Measurements from ENCODE around the gene PROSER3.
"Not testable (repeated sequence)": the region's sequence is repeated elsewhere in the genome, so short reads cannot be mapped to it uniquely, and the experiment has no call there.

The PROSER3 gene

GRCh38 chr19:35755550-35756376 lies 2.2 kb upstream of the PROSER3 start:
- no peak for DNase-seq

DNA sequence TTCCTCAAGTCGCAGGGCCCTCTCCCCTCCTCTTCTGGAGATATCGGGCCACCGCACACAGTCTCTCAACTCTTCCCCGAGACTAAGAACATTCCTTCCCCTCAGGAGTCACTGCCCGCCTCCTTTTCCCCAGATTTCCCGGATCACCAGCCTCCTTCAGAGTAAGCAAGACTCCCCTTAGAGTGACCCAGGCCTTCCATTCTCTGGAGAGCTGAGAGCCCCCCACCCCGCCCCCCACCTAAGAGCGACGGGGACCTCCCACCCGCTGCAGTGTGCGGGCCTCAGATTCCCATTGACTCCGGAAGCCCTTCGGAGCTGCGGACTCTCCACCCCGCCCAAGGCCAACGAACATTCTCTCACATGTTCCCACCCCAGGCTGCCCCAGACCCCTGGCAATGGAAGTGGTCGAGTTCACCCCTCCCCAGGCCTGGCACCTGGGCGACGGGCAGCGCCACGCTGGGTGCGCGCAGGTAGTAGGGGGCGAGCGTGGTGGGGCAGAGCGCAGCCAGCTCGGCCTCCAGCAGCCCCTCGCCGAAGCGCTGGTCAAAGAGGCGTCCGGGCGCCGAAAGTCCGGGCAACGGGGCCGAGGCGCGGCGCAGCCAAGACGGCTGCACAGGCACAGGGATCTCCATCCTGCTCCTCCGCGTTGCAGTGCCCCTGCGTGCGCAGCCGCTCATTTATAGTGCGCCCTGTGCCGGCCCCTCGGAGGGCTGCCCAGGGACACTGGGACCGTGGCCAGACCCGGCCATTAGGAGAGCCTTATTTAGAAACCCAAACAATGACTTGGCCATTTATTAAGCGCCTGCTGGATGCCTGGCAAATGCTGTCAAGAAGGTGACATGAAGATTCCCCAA lies 1.4 kb upstream of the PROSER3 start, which contains the start of gene HSPB6:
Gene HSPB6, minus strand, starts transcription at position 653 of the 854 bp plus-strand sequence. Its CDS starts 21 bp downstream, at position 632.
- DNase-seq = no peak

GRCh38 chr19:35757231-35757748 lies 686 bp upstream of the PROSER3 start:
- no peak for DNase-seq

DNA sequence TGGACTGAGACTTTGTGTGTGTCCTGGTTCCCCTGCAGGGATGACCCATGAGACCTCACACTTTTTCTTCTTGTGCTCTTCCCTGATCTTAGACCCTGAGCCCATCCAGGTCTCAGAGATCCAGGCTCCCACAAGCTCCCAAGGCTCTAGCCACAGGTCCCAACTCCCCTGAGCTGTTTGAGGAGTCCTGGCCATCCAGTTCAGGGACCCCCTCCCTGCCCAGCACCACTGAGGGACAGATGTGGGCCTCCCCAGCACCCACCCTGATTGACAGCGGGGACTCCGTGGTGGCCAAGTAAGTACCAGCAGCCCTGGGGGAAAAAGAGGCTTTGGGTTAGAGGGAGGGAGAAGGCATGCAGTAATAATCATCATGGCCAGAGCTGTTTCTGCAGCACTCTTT lies 1.7 kb downstream of the PROSER3 start:
- DNase-seq = no peak

DNA sequence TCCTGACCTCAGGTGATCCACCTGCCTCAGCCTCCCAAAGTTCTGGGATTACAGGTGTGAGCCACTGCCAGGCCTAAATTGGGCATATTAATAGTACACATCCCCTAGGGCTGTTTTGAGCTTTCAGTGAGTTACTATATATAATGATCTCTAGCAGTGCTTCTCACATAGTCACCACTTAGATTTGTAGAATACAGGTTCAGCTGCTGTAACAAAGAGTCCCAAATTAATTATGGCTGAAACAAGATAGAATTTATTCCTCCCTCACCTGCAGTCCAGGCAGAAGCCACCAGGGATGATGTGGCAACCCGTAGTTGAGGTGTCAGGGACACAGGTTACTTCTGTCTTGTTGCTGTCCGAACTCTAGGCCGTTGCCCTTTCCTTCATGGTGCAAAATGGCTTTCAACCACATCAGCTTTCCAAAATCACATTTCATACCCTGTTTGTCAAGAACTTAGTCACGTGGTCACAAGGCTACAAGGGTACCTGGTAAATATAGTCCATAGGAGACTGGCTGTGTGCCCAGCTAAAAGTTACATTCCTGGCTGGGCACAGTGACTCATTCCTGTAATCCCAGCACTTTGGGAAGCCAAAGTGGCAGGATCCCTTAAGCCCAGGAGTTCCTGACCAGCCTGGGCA lies 2.9 kb downstream of the PROSER3 start:
- no peak for DNase-seq

DNA sequence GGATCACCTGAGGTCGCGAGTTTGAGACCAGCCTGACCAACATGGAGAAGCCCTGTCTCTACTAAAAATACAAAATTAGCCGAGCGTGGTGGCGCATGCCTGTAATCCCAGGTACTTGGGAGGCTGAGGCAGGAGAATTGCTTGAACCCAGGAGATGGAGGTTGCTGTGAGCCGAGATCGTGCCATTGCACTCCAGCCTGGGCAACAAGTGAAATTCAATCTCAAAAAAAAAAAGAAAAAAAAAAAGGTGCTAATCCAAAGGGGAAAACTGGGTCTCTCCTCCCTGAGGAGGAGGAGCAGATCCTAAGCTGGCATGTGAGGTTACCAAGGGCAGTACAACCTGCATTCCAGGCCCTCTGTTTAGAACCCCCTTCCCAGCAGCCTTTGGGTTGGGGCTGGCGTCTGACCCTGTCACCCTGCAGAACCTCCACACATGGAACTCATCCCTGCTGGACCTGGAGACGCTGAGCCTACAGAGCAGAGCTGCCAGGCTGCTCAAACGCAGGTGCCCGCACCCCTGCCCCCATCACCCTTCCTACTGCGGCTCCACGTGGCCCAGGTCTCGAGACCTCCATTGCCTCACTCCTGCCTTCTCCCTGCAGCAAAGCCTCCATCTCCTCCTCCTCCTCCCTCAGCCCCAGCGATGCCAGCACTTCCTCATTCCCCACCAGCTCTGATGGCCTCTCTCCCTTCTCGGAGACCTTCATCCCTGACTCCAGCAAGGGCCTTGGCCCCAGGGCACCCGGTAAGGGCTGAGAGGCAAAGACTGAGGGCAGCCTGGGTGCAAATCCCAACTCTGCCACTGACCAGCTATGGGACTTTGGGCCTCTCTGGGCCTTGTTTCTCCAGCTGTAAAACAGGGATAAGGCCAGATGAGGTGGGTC lies 6.7 kb downstream of the PROSER3 start:
- DNase-seq = no peak

DNA sequence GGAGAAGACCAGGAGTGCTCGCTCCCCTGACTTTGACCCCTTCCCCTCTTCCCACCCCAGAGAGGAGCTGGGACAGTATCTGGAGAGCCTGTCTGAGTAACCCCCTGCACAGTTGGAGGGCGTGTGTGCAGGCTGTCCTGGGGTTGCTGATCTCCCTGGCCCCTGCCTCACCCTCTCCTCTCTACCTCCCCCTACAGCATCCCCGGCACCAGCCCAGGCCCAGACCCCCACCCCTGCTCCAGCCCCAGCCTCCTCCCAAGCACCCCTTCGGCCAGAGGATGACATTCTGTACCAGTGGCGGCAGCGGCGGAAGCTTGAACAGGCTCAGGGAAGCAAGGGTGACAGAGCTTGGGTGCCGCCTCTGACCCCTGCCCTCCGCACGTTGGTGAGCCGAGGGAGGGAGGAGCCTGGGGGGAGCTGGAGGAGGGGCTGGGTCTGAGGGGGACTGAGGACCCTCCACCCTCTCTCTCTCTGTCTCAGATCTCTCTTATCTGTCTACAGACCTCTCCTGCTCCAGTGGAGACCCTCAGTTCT lies 8.7 kb downstream of the PROSER3 start:
- DNase-seq = no peak

- no peak for DNase-seq
Observed at GRCh38 chr19:35767288-35768081, 9.5 kb downstream of the PROSER3 start.

DNA sequence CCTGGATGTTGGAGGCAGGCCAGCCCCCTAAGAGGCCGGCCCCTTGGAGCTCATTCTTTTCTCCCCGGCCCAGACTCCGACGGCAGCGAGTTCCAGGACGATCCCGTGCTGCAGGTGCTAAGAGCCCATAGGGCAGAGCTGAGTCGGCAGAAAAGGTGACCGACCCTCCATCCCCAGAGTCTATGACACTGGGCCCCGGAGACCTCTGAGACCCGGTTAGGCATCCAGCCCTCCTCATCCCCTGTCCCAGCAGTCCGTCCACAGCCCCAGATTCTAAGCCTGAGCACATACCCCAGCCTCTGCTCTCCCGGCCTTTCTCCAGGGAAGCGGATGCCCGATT lies 10.1 kb downstream of the PROSER3 start:
- no peak for DNase-seq

DNA sequence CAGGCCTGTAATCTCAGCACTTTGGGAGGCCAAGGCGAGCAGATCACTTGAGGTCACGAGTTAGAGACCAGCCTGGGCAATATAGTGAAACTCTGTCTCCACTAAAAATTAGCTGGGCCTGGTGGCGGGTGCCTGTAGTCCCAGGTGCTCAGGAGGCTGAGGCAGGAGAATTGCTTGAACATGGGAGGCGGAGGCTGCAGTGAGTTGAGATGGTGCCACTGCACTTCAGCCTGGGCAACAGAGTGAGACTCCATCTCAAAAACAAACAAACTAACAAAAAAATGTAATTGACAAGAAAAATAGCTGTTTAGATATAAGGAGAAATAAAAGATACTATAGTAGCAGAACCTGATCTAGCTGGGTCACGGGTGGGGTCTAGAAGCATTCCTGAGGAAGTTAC lies 14.4 kb downstream of the PROSER3 start:
- DNase-seq = not testable (repeated sequence)

GRCh38 chr19:35773020-35773806 lies 15.2 kb downstream of the PROSER3 start:
- no peak for DNase-seq

GRCh38 chr19:35774274-35775045 lies 16.5 kb downstream of the PROSER3 start:
- no peak for DNase-seq

- DNase-seq = no peak
Observed at GRCh38 chr19:35775046-35775297, 17.0 kb downstream of the PROSER3 start.

GRCh38 chr19:35775298-35776101 lies 17.5 kb downstream of the PROSER3 start, which contains the start of gene ARHGAP33:
Gene ARHGAP33, plus strand, starts transcription at chr19:35775564. Its CDS starts 95 bp downstream, at chr19:35775659.
- DNase-seq = peak; percentile 76 to 88

DNA sequence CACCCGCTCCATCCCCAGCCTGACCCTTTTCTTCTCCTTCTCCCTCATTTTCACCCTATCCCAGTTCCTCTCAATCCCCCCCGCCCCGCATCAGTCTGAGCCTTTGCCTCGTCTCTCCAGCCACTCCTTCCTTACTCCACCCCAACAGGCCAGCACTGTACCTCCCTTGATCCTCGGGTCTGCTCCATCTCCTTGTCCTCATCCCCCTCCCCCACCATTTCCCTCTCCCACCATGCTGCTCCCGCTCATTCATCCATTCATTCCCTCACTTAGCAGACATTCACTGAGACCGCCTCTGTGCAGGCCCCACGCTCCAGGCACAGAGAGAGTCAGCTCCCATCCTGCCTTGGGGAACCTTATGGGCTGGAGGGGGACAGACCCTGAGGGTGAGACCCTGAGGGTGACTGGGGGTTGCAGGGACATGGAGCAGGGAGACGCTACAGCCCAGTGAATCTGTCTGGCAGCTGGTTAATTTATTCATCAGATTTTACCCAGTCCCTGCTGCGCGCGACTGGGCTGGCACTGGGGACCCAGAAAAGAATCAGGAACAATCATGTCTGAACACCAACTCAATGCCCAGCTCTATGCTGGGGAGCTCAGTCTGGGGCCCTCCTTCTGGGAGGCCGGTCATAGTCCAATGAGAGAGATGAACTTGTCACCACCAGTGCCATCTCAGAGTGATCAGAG lies 18.3 kb downstream of the PROSER3 start:
- DNase-seq = no peak

DNA sequence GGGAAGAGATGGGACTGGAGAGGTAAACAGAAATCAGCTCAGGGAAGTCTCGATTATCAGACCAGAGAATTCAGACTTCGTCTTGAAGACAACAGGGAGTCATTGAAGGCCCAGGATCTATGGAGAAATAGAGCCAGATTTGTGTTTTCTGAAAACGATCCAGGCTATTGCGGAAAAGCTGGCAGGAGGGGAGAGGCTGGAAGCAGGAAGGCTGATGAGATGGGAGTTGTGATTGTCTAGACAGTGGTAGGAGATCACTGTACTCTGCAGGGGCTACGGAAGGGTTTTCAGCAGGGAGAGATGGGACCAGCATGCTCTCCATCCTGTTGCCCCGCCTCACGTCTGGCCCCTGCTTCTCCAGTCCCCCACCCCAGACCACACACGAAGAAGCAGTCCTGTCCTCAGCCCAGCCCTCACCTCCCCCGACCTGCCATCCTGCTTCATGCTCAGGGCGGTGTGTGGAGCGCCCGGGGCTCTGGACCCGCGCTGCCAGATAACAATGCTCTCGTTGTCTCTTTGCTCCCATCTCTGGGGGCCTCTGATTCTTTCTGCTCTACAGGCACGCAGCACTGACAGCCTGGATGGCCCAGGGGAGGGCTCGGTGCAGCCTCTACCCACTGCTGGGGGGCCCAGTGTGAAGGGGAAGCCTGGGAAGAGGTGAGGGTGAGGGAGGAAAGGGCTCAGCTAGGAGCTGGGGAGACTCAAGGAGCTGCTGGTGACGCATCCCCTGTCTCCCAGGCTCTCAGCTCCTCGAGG lies 19.3 kb downstream of the PROSER3 start:
- DNase-seq = no peak

GRCh38 chr19:35777961-35778360 lies 20.0 kb downstream of the PROSER3 start:
- DNase-seq = no peak

Measured in SW 1271 (cell line).